A673 (cell line): ENCODE results near the gene CLNK. TPM values are rescaled to one million over a fixed set of nuclear protein-coding genes. Genes with fewer than 3 reads are reported as not detected.

Source experiments
- BruUV-seq: library from RNA; stranded (reverse); fragments of 400-500 nt; replicated peaks from 2 replicates; lab custom pipeline; 2021; lab: Mats Ljungman, UMichigan
- CTCF ChIA-PET: fragments of 300-600 bp; sonication (Branson Sonifier 250); formaldehyde crosslinking; loops from one replicate; lab custom pipeline; 2022; ENCODE audit warnings: antibody characterized with exemption; lab: Charles Lee
- POLR2A ChIA-PET: fragments of 300-600 bp; sonication (Branson Sonifier 250); formaldehyde crosslinking; loops from one replicate; lab custom pipeline; 2022; ENCODE audit warnings: antibody characterized with exemption; ENCODE audit not compliant: low non-redundant PET; lab: Charles Lee
- DNase-seq: peaks from one replicate; pipeline ENCODE4 v3.0.0-alpha.2; 2015; ENCODE audit warnings: low spot score
- H3K27ac ChIP-seq: fragments of 200-600 bp; sonication (generic); 2 replicates; pipeline ENCODE4 v1.5.1; 2016; ENCODE audit warnings: mixed run types, low read depth, mild to moderate bottlenecking, mixed read lengths, antibody characterized with exemption, low read length; ENCODE audit not compliant: poor library complexity, severe bottlenecking
- H3K27me3 ChIP-seq: fragments of 200-600 bp; sonication (generic); replicated peaks from 2 replicates; pipeline ENCODE4 v1.6.1; 2017; ENCODE audit warnings: mixed run types, low read depth, mild to moderate bottlenecking, mixed read lengths, antibody characterized with exemption, low read length; ENCODE audit not compliant: insufficient read depth, poor library complexity
- H3K36me3 ChIP-seq: fragments of 200-600 bp; sonication (generic); 2 replicates; pipeline ENCODE4 v1.6.1; 2016; ENCODE audit warnings: mixed run types, mild to moderate bottlenecking, mixed read lengths, antibody characterized with exemption, low read length; ENCODE audit not compliant: insufficient read depth, poor library complexity, severe bottlenecking
- H3K4me1 ChIP-seq: fragments of 200-600 bp; sonication (generic); 2 replicates; pipeline ENCODE4 v1.6.1; 2017; ENCODE audit warnings: mixed run types, mild to moderate bottlenecking, mixed read lengths, antibody characterized with exemption, low read length; ENCODE audit not compliant: insufficient read depth, poor library complexity, severe bottlenecking
- H3K4me3 ChIP-seq: fragments of 200-600 bp; sonication (generic); 2 replicates; pipeline ENCODE4 v1.5.1; 2016; ENCODE audit warnings: low read depth, mixed run types, mild to moderate bottlenecking, mixed read lengths, low read length; ENCODE audit not compliant: poor library complexity, severe bottlenecking
- H3K9me3 ChIP-seq: fragments of 200-600 bp; sonication (generic); 2 replicates; pipeline ENCODE4 v1.6.1; 2016; ENCODE audit warnings: mixed run types, low read depth, mild to moderate bottlenecking, mixed read lengths, antibody characterized with exemption, low read length; ENCODE audit not compliant: poor library complexity, severe bottlenecking
- EZH2 ChIP-seq: fragments of 200-600 bp; sonication (generic); IDR thresholded peaks from 2 replicates; pipeline ENCODE4 v1.6.1; 2017; ENCODE audit warnings: borderline replicate concordance, low read depth, mild to moderate bottlenecking, mixed read lengths, antibody characterized with exemption, low read length; ENCODE audit not compliant: poor library complexity, severe bottlenecking
- intact Hi-C: fragments of 100-400 bp; cut with micrococcal nuclease; formaldehyde crosslinking; loops from one replicate; pipeline ENCODE4 v1.10.0; 2022; ENCODE audit not compliant: unreplicated experiment
- total RNA-seq: library from RNA; stranded (reverse); gene quantifications from 2 replicates; pipeline ENCODE4 v1.2.3, GENCODE V29; 2021
- TF ChIP-seq, protein P1 (sequence below): fragments of 300-800, 200-600 bp; sonication (generic); conservative IDR thresholded peaks from 2 replicates; pipeline ENCODE4 v1.5.1; 2017; ENCODE audit warnings: low read depth, mild to moderate bottlenecking, antibody characterized with exemption, low read length, moderate library complexity, mixed read lengths

The CLNK gene
- total RNA-seq, 1 experiment from 2014 or later: not detected

DNA sequence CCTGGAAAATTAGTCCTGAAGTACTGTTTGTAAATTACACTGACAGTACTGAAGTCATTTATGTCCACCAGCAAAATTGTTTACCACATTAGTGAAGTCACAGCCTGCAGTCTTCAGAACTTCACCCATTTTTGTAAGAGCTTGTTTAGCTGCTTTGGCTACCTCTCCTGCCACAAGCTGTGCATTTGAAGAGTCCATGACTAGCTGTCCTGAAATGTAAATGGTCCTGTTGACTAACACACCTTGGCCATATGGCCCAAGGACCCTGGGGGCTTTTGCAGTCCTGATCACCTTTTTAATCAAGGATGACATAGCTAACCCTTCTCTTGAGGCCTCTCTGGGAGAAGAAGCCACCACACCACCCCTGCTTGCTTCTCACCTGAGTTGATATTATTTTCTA lies 205.9 kb downstream of the CLNK start:
- ChIA-PET CTCF (no interaction called here), POLR2A (no interaction called here)
- H3K27ac ChIP-seq: no peak overlapping the region
- no peak for DNase-seq
- H3K27me3 ChIP-seq: no peaks in the 10 kb centered on the region
- no peak overlapping the region for H3K4me3 ChIP-seq
- intact Hi-C loops: no loop called here
- H3K36me3 ChIP-seq: no peaks in the 10 kb centered on the region
- no peaks in the 10 kb centered on the region for H3K9me3 ChIP-seq
- H3K4me1 ChIP-seq: no peaks in the 10 kb centered on the region
- no TSS peak for BruUV-seq
- TF ChIP-seq EZH2: no peak
- TF ChIP-seq, protein P1, sequence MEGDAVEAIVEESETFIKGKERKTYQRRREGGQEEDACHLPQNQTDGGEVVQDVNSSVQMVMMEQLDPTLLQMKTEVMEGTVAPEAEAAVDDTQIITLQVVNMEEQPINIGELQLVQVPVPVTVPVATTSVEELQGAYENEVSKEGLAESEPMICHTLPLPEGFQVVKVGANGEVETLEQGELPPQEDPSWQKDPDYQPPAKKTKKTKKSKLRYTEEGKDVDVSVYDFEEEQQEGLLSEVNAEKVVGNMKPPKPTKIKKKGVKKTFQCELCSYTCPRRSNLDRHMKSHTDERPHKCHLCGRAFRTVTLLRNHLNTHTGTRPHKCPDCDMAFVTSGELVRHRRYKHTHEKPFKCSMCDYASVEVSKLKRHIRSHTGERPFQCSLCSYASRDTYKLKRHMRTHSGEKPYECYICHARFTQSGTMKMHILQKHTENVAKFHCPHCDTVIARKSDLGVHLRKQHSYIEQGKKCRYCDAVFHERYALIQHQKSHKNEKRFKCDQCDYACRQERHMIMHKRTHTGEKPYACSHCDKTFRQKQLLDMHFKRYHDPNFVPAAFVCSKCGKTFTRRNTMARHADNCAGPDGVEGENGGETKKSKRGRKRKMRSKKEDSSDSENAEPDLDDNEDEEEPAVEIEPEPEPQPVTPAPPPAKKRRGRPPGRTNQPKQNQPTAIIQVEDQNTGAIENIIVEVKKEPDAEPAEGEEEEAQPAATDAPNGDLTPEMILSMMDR: no peak

DNA sequence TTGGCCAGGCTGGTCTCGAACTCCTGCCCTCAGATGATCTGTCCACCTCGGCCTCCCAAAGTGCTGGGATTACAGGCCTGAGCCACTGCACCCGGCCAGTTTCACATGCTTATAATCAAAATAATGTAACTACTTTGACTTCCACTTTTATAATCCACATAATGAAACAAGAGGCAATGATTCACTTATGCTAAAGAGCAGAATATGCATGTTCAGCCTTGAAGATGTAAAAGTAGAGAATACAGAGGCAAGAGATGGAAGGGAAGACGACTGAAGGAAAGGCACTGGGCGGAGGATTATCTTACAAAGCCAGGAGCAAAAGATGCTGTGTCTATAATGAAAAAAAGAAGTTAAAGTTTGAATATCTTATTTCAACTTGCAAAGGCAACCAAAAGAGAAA lies 214.1 kb downstream of the CLNK start:
- DNase-seq: no peak
- no peaks in the 10 kb centered on the region for H3K27me3 ChIP-seq
- H3K36me3 ChIP-seq: no peaks in the 10 kb centered on the region
- no peak overlapping the region for H3K4me3 ChIP-seq
- H3K4me1 ChIP-seq: no peaks in the 10 kb centered on the region
- BruUV-seq: no TSS peak
- H3K27ac ChIP-seq: no peak overlapping the region
- no peaks in the 10 kb centered on the region for H3K9me3 ChIP-seq
- POLR2A ChIA-PET: no interaction called here
- CTCF ChIA-PET: no interaction called here
- intact Hi-C loops: no loop called here
- TF ChIP-seq, protein P1: no peak
- no peak for TF ChIP-seq EZH2

DNA sequence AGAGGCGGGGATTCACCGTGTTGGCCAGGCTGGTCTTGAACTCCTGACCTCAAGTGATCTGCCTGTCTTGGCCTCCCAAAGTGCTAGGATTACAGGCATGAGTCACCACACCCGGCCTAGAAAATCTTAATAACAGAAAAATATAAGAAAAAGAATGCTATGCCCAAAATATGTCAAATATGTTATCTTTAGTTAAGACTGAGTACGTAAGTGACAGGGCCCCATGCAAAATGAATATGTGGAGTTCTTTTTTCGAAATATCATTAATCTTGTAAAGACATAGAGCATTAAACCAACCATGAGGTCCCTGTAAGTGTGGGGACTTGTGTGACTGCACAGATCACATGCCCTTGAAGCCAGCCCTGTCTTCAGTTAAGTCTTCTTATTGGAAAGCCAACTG lies 218.4 kb downstream of the CLNK start:
- H3K27ac ChIP-seq: no peak overlapping the region
- H3K27me3 ChIP-seq: no peaks in the 10 kb centered on the region
- TF ChIP-seq, protein P1: no peak
- no peak for TF ChIP-seq EZH2
- H3K9me3 ChIP-seq: peaks cover 4% of the 10 kb centered on the region
- DNase-seq: no peak
- intact Hi-C loops: no loop called here
- BruUV-seq: no TSS peak
- H3K4me1 ChIP-seq: no peaks in the 10 kb centered on the region
- no peak overlapping the region for H3K4me3 ChIP-seq
- CTCF ChIA-PET: no interaction called here
- POLR2A ChIA-PET: no interaction called here
- no peaks in the 10 kb centered on the region for H3K36me3 ChIP-seq
